Osteoblast (primary cell): Measurements from ENCODE around the gene CCL26. TPM values are rescaled to one million over a fixed set of nuclear protein-coding genes. Genes with fewer than 3 reads are reported as not detected.

Experiments used
- DNase-seq: peaks from one replicate; pipeline ENCODE4 v3.0.0; 2011; ENCODE audit warnings: low spot score, mixed read lengths; ENCODE audit not compliant: insufficient read length; ENCODE audit errors: missing footprints
- H2AFZ ChIP-seq: 2 replicates; pipeline ENCODE4 v1.6.0; 2011; ENCODE audit warnings: mild to moderate bottlenecking, low read length
- H3K27ac ChIP-seq: 2 replicates; pipeline ENCODE4 v1.5.1; 2011; ENCODE audit warnings: mild to moderate bottlenecking, low read depth, low read length, moderate library complexity
- H3K27me3 ChIP-seq: 2 replicates; pipeline ENCODE4 v1.6.0; 2012; ENCODE audit warnings: mild to moderate bottlenecking, control low read depth, inconsistent platforms, low read length, moderate library complexity; ENCODE audit not compliant: insufficient read depth
- H3K36me3 ChIP-seq: 2 replicates; pipeline ENCODE4 v1.5.1; 2011; ENCODE audit warnings: mild to moderate bottlenecking, low read length, control low read depth, moderate library complexity; ENCODE audit not compliant: insufficient read depth
- H3K4me1 ChIP-seq: 2 replicates; pipeline ENCODE4 v1.5.1; 2011; ENCODE audit warnings: mild to moderate bottlenecking, low read length, control low read depth, moderate library complexity; ENCODE audit not compliant: insufficient read depth
- H3K4me2 ChIP-seq: 2 replicates; pipeline ENCODE4 v1.6.0; 2011; ENCODE audit warnings: mild to moderate bottlenecking, low read length; ENCODE audit not compliant: insufficient read depth
- H3K4me3 ChIP-seq: fragments of 200-600 bp; sonication (generic); 3 replicates; pipeline ENCODE4 v1.5.1; 2012; ENCODE audit warnings: mild to moderate bottlenecking, low read length, inconsistent platforms; ENCODE audit not compliant: insufficient read depth
- H3K79me2 ChIP-seq: 2 replicates; pipeline ENCODE4 v1.6.0; 2012; ENCODE audit warnings: mild to moderate bottlenecking, low read length, control low read depth, inconsistent platforms; ENCODE audit not compliant: insufficient read depth
- H3K9me3 ChIP-seq: 2 replicates; pipeline ENCODE4 v1.5.1; 2011; ENCODE audit warnings: low read depth, low read length, control low read depth
- H4K20me1 ChIP-seq: 2 replicates; pipeline ENCODE4 v1.6.0; 2012; ENCODE audit warnings: mild to moderate bottlenecking, low read length, control low read depth; ENCODE audit not compliant: insufficient read depth
- total RNA-seq: library from RNA; depleted of rRNA; stranded (reverse); fragments of >200 nt; gene quantifications from 2 replicates; pipeline ENCODE4 v1.2.3, GENCODE V29; 2012
- TF ChIP-seq, protein P1 (sequence below): IDR thresholded peaks from 2 replicates; pipeline ENCODE4 v1.5.1; 2011; ENCODE audit warnings: mild to moderate bottlenecking, low read depth, low read length, moderate library complexity; ENCODE audit errors: extremely low read depth

The CCL26 gene
- total RNA-seq, 1 donor: 1.1 TPM

- Histone ChIP-seq H4K20me1 (no peaks in the 10 kb centered on the region), H3K27ac (no peak within 1 kb of the TSS), H3K79me2 (no peaks in the 10 kb centered on the region), H3K4me3 (no peak within 1 kb of the TSS), H3K27me3 (no peaks in the 10 kb centered on the region), H3K36me3 (no peaks in the 10 kb centered on the region), H3K4me1 (no peaks in the 10 kb centered on the region), H2AFZ (no peak within 1 kb of the TSS), H3K9me3 (no peaks in the 10 kb centered on the region), H3K4me2 (no peak within 1 kb of the TSS)
- TF ChIP-seq, protein P1, sequence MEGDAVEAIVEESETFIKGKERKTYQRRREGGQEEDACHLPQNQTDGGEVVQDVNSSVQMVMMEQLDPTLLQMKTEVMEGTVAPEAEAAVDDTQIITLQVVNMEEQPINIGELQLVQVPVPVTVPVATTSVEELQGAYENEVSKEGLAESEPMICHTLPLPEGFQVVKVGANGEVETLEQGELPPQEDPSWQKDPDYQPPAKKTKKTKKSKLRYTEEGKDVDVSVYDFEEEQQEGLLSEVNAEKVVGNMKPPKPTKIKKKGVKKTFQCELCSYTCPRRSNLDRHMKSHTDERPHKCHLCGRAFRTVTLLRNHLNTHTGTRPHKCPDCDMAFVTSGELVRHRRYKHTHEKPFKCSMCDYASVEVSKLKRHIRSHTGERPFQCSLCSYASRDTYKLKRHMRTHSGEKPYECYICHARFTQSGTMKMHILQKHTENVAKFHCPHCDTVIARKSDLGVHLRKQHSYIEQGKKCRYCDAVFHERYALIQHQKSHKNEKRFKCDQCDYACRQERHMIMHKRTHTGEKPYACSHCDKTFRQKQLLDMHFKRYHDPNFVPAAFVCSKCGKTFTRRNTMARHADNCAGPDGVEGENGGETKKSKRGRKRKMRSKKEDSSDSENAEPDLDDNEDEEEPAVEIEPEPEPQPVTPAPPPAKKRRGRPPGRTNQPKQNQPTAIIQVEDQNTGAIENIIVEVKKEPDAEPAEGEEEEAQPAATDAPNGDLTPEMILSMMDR: no peak
- DNase-seq: peak; percentile 31
Observed at GRCh38 chr7:75813781-75814236, 41.8 kb upstream of the CCL26 start, which contains the start of gene CCL24. Gene CCL24, minus strand, starts transcription at chr7:75813806. Its CDS starts 91 bp downstream, at chr7:75813715.

DNA sequence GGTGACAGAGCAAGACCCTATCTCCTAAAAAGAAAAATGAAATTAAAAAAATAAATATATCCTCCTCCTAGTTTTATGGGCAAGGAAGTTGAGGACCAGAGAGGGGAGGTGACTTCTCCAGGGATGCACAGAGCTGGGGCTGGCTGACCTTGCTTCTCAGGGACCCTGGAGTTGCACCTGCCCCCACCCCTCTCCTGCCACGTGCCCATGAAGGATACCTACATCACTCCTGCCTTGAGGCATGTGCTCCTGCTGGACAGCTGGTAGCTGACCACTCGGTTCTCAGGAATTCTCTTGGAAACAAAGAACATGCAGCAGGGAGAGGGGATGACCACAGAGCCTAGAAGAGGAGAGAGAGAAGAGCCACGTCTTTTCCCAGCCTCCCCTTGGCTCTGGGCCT lies 41.1 kb upstream of the CCL26 start:
- H3K36me3 ChIP-seq: no peaks in the 10 kb centered on the region
- H3K9me3 ChIP-seq: no peaks in the 10 kb centered on the region
- no peaks in the 10 kb centered on the region for H3K4me1 ChIP-seq
- no peaks in the 10 kb centered on the region for H4K20me1 ChIP-seq
- H3K27me3 ChIP-seq: no peaks in the 10 kb centered on the region
- H3K4me3 ChIP-seq: no peak overlapping the region
- no peak overlapping the region for H3K27ac ChIP-seq
- no peak overlapping the region for H3K4me2 ChIP-seq
- H2AFZ ChIP-seq: no peak overlapping the region
- peak; percentile 64 for DNase-seq
- TF ChIP-seq, protein P1: no peak
- no peaks in the 10 kb centered on the region for H3K79me2 ChIP-seq

DNA sequence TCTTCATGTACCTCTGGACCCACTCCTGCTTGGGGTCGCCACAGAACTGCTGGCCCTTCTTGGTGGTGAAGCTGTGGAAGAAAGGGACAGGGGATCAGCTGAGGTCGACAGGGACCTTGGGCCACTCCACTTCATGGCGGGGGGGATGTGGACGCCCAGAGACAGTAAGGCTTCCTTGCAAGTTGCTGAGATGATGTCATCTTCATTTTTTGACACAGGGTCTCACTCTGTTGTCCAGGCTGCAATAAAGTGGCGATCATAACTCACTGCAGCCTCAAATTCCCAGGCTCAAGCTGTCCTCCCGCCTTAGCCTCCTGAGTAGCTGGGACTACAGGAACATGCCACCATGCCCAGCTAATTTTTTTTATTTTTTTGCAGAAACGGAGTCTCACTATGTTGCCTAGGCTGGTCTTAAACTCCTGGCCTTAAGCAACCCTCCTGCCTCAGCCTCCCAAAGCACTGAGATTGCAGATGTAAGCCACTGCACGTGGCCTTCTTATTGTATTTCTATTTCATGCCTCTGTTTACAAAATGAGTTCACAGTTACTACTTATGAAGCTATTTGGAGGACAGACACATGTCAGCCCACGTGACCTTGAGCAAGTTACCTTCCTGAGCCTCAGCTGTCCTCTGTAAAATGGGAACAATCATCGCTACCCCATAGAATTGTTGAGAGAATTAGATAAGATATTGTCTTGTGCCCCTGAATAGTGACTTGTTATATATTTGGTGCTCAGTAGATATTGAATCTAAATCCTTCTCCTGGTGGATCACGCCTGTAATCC lies 40.1 kb upstream of the CCL26 start:
- no peak for DNase-seq
- no peaks in the 10 kb centered on the region for H3K4me1 ChIP-seq
- TF ChIP-seq, protein P1: no peak
- H3K4me3 ChIP-seq: no peak overlapping the region
- no peak overlapping the region for H3K4me2 ChIP-seq
- H3K27me3 ChIP-seq: no peaks in the 10 kb centered on the region
- no peaks in the 10 kb centered on the region for H4K20me1 ChIP-seq
- H3K9me3 ChIP-seq: peaks cover 1% of the 10 kb centered on the region
- H3K79me2 ChIP-seq: no peaks in the 10 kb centered on the region
- no peak overlapping the region for H3K27ac ChIP-seq
- H3K36me3 ChIP-seq: no peaks in the 10 kb centered on the region
- H2AFZ ChIP-seq: no peak overlapping the region

GRCh38 chr7:75809396-75809795 lies 37.4 kb upstream of the CCL26 start:
- no peaks in the 10 kb centered on the region for H3K79me2 ChIP-seq
- no peak overlapping the region for H3K4me3 ChIP-seq
- H3K4me2 ChIP-seq: no peak overlapping the region
- no peak overlapping the region for H2AFZ ChIP-seq
- H3K27ac ChIP-seq: no peak overlapping the region
- no peak for DNase-seq
- H4K20me1 ChIP-seq: no peaks in the 10 kb centered on the region
- H3K4me1 ChIP-seq: no peaks in the 10 kb centered on the region
- TF ChIP-seq, protein P1: no peak
- H3K27me3 ChIP-seq: no peaks in the 10 kb centered on the region
- H3K9me3 ChIP-seq: peaks cover 8% of the 10 kb centered on the region
- no peaks in the 10 kb centered on the region for H3K36me3 ChIP-seq
